GM12878 (cell line): ENCODE data around the gene PPP5C. TPM values are rescaled to one million over a fixed set of nuclear protein-coding genes. Genes with fewer than 3 reads are reported as not detected.

Experiments
- ATAC-seq: fragments of 200-7000 bp; cut with Tn5 transposase; 3 replicates; pipeline ENCODE4 v1.9.1; 2020; ENCODE audit warnings: mild to moderate bottlenecking, moderate library complexity
- BruUV-seq: library from RNA; stranded (reverse); fragments of 400-500 nt; replicated peaks from 2 replicates; lab custom pipeline; 2021; lab: Mats Ljungman, UMichigan
- CTCF ChIA-PET: fragments of 300-600 bp; sonication (Branson Sonifier 250); formaldehyde crosslinking; extraction: SDS; loops from one replicate; lab custom pipeline; 2021; ENCODE audit warnings: inconsistent platforms; lab: Yijun Ruan, JAX
- POLR2A ChIA-PET: fragments of 350-600 bp; formaldehyde crosslinking; extraction: SDS; loops from one replicate; lab custom pipeline; 2021; ENCODE audit warnings: inconsistent platforms; lab: Charles Lee
- RAD21 ChIA-PET: fragments of 300-600 bp; sonication (Branson Sonifier 250); formaldehyde crosslinking; loops from one replicate; lab custom pipeline; 2023; ENCODE audit warnings: antibody characterized with exemption; ENCODE audit not compliant: unreplicated experiment; lab: Charles Lee
- SMC1A ChIA-PET: fragments of 300-600 bp; sonication (Branson Sonifier 250); formaldehyde crosslinking; loops from one replicate; lab custom pipeline; 2023; ENCODE audit not compliant: unreplicated experiment, uncharacterized antibody; lab: Charles Lee
- DNase-seq: peaks from one replicate; pipeline ENCODE4 v3.0.0-alpha.2; 2011; ENCODE audit warnings: low read depth, low spot score
- FAIRE-seq: peaks from 3 replicates; lab custom pipeline; 2011; peaks lifted over from hg19 to GRCh38; lab: Jason Lieb, UNC
- H2AFZ ChIP-seq: 2 replicates; pipeline ENCODE4 v1.6.0; 2011; ENCODE audit warnings: low read depth, low read length, control low read depth; ENCODE audit not compliant: control insufficient read depth
- H3K27ac ChIP-seq: 2 replicates; pipeline ENCODE4 v1.5.1; 2011; ENCODE audit warnings: control low read depth; ENCODE audit not compliant: control insufficient read depth, insufficient read depth
- H3K27me3 ChIP-seq, 2 experiments: replicated peaks in 1 of 2; 2 replicates each; pipeline versions ENCODE4 v1.6.0 to v1.6.1; 2011; ENCODE audit warnings: low read length in 1 of 2; ENCODE audit not compliant: control insufficient read depth in 2 of 2, insufficient read depth in 2 of 2
- H3K36me3 ChIP-seq, 2 experiments: 2 replicates each; pipeline ENCODE4 v1.5.1; 2011; ENCODE audit warnings: low read length in 1 of 2; ENCODE audit not compliant: control insufficient read depth in 2 of 2, insufficient read depth in 2 of 2
- H3K4me1 ChIP-seq: 2 replicates; pipeline ENCODE4 v1.6.1; 2011; ENCODE audit warnings: mild to moderate bottlenecking, low read length, moderate library complexity, mixed read lengths; ENCODE audit not compliant: control insufficient read depth, insufficient read depth
- H3K4me2 ChIP-seq: 2 replicates; pipeline ENCODE4 v1.6.0; 2011; ENCODE audit warnings: control low read depth; ENCODE audit not compliant: control insufficient read depth, insufficient read depth
- H3K4me3 ChIP-seq: fragments of 200-600 bp; sonication (generic); 2 replicates; pipeline ENCODE4 v1.5.1; 2016
- H3K79me2 ChIP-seq: 2 replicates; pipeline ENCODE4 v1.6.0; 2011; ENCODE audit warnings: low read length; ENCODE audit not compliant: control insufficient read depth, insufficient read depth
- H3K9ac ChIP-seq: 2 replicates; pipeline ENCODE4 v1.8.0; 2011; ENCODE audit warnings: low read length, control low read depth, mixed read lengths; ENCODE audit not compliant: control insufficient read depth, insufficient read depth
- H3K9me3 ChIP-seq: replicated peaks from 3 replicates; pipeline ENCODE4 v1.5.1; 2011; ENCODE audit warnings: mild to moderate bottlenecking, low read length; ENCODE audit not compliant: control insufficient read depth, insufficient read depth
- H4K20me1 ChIP-seq: 2 replicates; pipeline ENCODE4 v1.6.0; 2011; ENCODE audit not compliant: control insufficient read depth, insufficient read depth
- CBX3 ChIP-seq: fragments of 200-600 bp; sonication (generic); IDR thresholded peaks from 2 replicates; pipeline ENCODE4 v1.6.1; 2016; ENCODE audit warnings: low read depth, borderline replicate concordance
- MYB ChIP-seq: fragments of 150-350 bp; IDR thresholded peaks from 2 replicates; pipeline ENCODE4 v1.6.1; 2014; ENCODE audit warnings: mild to moderate bottlenecking, low read depth, low read length, borderline replicate concordance
- RUNX3 ChIP-seq: IDR thresholded peaks from 2 replicates; pipeline ENCODE4 v1.6.1; 2012; ENCODE audit warnings: low read length, inconsistent platforms
- WGBS: methylation state at CpG from one replicate; pipeline ENCODE4 v1.1.6; 2016; ENCODE audit warnings: low lambda C conversion rate; ENCODE audit not compliant: insufficient replicate concordance, insufficient coverage; ENCODE audit errors: missing lambda C conversion rate; 5-methylcytosine and 5-hydroxymethylcytosine counted together
- in situ Hi-C: fragments of 300-500 bp; cut with MboI; formaldehyde crosslinking; loops from 9 replicates; pipeline ENCODE4 v1.14.3; 2018; ENCODE audit warnings: mixed read lengths
- intact Hi-C: fragments of 100-400 bp; cut with micrococcal nuclease; formaldehyde crosslinking; loops from one replicate; pipeline ENCODE4 v1.14.2; 2022; ENCODE audit not compliant: unreplicated experiment
- polyA plus RNA-seq, 11 experiments: library from polyadenylated mRNA; depleted of rRNA in 4 of 11; unstranded in 6 of 11; stranded (reverse) in 5 of 11; fragments of >200 nt; fragmentation: Nextera tagmentation in 4 of 11; fragmentation: Illumina TruSeq in 1 of 11; extraction: Ambion mirVana in 4 of 11; extraction: Trizol in 1 of 11; gene quantifications; 1 replicate in 1 of 11; 2 replicates in 10 of 11; pipeline versions ENCODE4 v1.2.1 to v1.2.3, GENCODE V29; 2011 to 2016; ENCODE audit warnings: inconsistent platforms in 2 of 11, missing spikeins in 2 of 11, low read depth in 1 of 11
- total RNA-seq, 4 experiments: library from RNA; depleted of rRNA in 3 of 4; stranded (reverse); fragments of >200 nt in 3 of 4; fragmentation: Illumina TruSeq in 1 of 4; extraction: Trizol in 1 of 4; gene quantifications; 2 replicates each; pipeline versions ENCODE4 v1.2.1 to v1.2.3, GENCODE V29; 2013 to 2021
- TF ChIP-seq, protein P1 (sequence below): IDR thresholded peaks from 2 replicates; pipeline ENCODE4 v1.6.1; 2011; ENCODE audit warnings: borderline replicate concordance, low read depth, mild to moderate bottlenecking, moderate library complexity, low read length; ENCODE audit not compliant: insufficient read depth, poor library complexity, severe bottlenecking
- TF ChIP-seq, protein P2 (sequence below): IDR thresholded peaks from 2 replicates; pipeline ENCODE4 v1.6.1; 2012; ENCODE audit warnings: low read depth, low read length, improper control_type of control experiment
- TF ChIP-seq, protein P3 (sequence below): fragments of 450-650 bp; IDR thresholded peaks from 2 replicates; pipeline ENCODE4 v1.6.1; 2016; ENCODE audit warnings: mild to moderate bottlenecking, moderate library complexity, borderline replicate concordance

The PPP5C gene
- total and polyA plus RNA-seq, 10 of the 15 experiments (the other 5 are each of a cell fraction or from before 2014, with no cell fraction given), result 1.1 to 154 (median 94.5) TPM

DNA sequence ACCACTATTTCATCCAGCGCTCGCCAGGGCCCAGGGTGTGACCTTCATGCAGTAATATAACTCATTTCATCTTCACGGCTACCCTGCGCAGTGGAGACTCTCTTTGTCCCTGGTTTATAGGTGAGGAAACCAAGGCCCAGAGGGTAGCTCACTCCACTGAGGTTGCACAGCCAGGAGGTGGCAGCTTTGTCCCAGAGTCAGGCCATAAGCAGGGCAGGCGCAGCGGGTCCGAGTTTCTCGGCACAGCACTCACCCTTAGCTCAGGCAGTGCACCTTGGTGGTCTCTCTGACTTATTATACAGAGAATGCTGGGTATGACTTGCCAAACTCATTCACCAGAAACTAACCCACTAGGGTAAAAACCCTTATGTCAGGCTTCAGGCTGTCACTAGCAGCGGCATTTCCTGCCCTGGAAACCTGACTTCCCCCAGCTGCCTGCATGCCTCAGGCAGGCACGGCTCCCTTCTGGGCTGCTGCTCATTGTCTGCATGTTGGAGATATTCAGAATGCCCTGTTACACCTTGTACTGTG lies 24.5 kb downstream of the PPP5C start:
- ChIA-PET CTCF (interaction anchor here (1.5 kb wide), 1 partner anchor 25 kb away, joined by 5 read pairs; no protein-coding TSS in a partner anchor), RAD21 (no interaction called here), SMC1A (no interaction called here), POLR2A (no interaction called here)
- peaks cover 7% of the 10 kb centered on the region for H3K4me1 ChIP-seq
- WGBS, result 79% methylated on average over 10 of the region's 10 CpGs
- no peak overlapping the region for H3K27ac ChIP-seq
- DNase-seq (no peak), FAIRE-seq (no peak), ATAC-seq (no peak)
- H3K36me3 ChIP-seq, result peaks cover 12 to 29% of the 10 kb centered on the region in 2 experiments; a peak in 3 of 4 replicates
- no peak overlapping the region for H2AFZ ChIP-seq
- H3K9me3 ChIP-seq, result no peaks in the 10 kb centered on the region
- no peak overlapping the region for H3K4me2 ChIP-seq
- intact Hi-C loops, result no loop called here
- H3K27me3 ChIP-seq, result no peaks in the 10 kb centered on the region
- TF ChIP-seq, protein P1, sequence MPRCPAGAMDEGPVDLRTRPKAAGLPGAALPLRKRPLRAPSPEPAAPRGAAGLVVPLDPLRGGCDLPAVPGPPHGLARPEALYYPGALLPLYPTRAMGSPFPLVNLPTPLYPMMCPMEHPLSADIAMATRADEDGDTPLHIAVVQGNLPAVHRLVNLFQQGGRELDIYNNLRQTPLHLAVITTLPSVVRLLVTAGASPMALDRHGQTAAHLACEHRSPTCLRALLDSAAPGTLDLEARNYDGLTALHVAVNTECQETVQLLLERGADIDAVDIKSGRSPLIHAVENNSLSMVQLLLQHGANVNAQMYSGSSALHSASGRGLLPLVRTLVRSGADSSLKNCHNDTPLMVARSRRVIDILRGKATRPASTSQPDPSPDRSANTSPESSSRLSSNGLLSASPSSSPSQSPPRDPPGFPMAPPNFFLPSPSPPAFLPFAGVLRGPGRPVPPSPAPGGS, result no peak
- TF ChIP-seq CBX3, result no peak
- 0 out of 2 replicates have a peak, but pooled peaks have one; percentile 13 for TF ChIP-seq RUNX3
- H3K79me2 ChIP-seq, result peaks cover 9% of the 10 kb centered on the region
- no peak overlapping the region for H3K9ac ChIP-seq
- in situ Hi-C loops, result no loop called here
- no peak overlapping the region for H3K4me3 ChIP-seq
- H4K20me1 ChIP-seq, result peaks cover 3% of the 10 kb centered on the region; the same call in 1 of the 2 replicates
- BruUV-seq, result no TSS peak

GRCh38 chr19:46372901-46373490 lies 26.1 kb downstream of the PPP5C start:
- 94% methylated on average over 11 of the region's 11 CpGs for WGBS
- Histone ChIP-seq H3K36me3 (peaks cover 17 to 33% of the 10 kb centered on the region in 2 experiments; a peak in 3 of 4 replicates), H3K79me2 (peaks cover 8% of the 10 kb centered on the region), H3K4me1 (peaks cover 7% of the 10 kb centered on the region), H3K27me3 (no peaks in the 10 kb centered on the region), H2AFZ (no peak overlapping the region), H3K9me3 (no peaks in the 10 kb centered on the region), H3K27ac (no peak overlapping the region), H3K4me3 (no peak overlapping the region), H4K20me1 (peaks cover 3% of the 10 kb centered on the region; the same call in 1 of the 2 replicates), H3K4me2 (no peak overlapping the region), H3K9ac (no peak overlapping the region)
- SMC1A ChIA-PET, result no interaction called here
- POLR2A ChIA-PET, result no interaction called here
- ATAC-seq, result no peak
- RAD21 ChIA-PET, result no interaction called here
- CTCF ChIA-PET, result no interaction called here
- FAIRE-seq, result no peak
- no peak for DNase-seq
- no TSS peak for BruUV-seq
- in situ Hi-C loops, result no loop called here
- intact Hi-C loops, result no loop called here
- TF ChIP-seq, protein P2, sequence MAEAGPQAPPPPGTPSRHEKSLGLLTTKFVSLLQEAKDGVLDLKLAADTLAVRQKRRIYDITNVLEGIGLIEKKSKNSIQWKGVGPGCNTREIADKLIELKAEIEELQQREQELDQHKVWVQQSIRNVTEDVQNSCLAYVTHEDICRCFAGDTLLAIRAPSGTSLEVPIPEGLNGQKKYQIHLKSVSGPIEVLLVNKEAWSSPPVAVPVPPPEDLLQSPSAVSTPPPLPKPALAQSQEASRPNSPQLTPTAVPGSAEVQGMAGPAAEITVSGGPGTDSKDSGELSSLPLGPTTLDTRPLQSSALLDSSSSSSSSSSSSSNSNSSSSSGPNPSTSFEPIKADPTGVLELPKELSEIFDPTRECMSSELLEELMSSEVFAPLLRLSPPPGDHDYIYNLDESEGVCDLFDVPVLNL, result no peak
- TF ChIP-seq, protein P3, sequence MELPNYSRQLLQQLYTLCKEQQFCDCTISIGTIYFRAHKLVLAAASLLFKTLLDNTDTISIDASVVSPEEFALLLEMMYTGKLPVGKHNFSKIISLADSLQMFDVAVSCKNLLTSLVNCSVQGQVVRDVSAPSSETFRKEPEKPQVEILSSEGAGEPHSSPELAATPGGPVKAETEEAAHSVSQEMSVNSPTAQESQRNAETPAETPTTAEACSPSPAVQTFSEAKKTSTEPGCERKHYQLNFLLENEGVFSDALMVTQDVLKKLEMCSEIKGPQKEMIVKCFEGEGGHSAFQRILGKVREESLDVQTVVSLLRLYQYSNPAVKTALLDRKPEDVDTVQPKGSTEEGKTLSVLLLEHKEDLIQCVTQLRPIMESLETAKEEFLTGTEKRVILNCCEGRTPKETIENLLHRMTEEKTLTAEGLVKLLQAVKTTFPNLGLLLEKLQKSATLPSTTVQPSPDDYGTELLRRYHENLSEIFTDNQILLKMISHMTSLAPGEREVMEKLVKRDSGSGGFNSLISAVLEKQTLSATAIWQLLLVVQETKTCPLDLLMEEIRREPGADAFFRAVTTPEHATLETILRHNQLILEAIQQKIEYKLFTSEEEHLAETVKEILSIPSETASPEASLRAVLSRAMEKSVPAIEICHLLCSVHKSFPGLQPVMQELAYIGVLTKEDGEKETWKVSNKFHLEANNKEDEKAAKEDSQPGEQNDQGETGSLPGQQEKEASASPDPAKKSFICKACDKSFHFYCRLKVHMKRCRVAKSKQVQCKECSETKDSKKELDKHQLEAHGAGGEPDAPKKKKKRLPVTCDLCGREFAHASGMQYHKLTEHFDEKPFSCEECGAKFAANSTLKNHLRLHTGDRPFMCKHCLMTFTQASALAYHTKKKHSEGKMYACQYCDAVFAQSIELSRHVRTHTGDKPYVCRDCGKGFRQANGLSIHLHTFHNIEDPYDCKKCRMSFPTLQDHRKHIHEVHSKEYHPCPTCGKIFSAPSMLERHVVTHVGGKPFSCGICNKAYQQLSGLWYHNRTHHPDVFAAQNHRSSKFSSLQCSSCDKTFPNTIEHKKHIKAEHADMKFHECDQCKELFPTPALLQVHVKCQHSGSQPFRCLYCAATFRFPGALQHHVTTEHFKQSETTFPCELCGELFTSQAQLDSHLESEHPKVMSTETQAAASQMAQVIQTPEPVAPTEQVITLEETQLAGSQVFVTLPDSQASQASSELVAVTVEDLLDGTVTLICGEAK, result no peak
- no peak for TF ChIP-seq MYB
